22Rv1 (cell line): ENCODE results near the gene GRIA1.

Source experiments
- CTCF ChIP-seq: fragments of 450-650 bp; IDR thresholded peaks from 2 replicates; pipeline ENCODE4 v1.5.1; 2017; ENCODE audit warnings: mild to moderate bottlenecking
- ZFX ChIP-seq: fragments of 450-650 bp; IDR thresholded peaks from 2 replicates; pipeline ENCODE4 v1.6.1; 2017; ENCODE audit warnings: antibody characterized with exemption, borderline replicate concordance

GRCh38 chr5:153696256-153696655 is 205.8 kb downstream of the GRIA1 start:
- no peak for TF ChIP-seq CTCF
- TF ChIP-seq ZFX, result no peak
